GM12873 (cell line): ENCODE measurements around the gene NR2E1.

Experiments
- CTCF ChIP-seq: IDR thresholded peaks from 2 replicates; pipeline ENCODE4 v1.5.1; 2012; ENCODE audit warnings: low read depth, mild to moderate bottlenecking, moderate library complexity, low read length, control low read depth; ENCODE audit not compliant: insufficient read depth; ENCODE audit errors: missing control alignments

NR2E1 gene

GRCh38 chr6:108132863-108133262, 33.0 kb upstream of the NR2E1 start:
- no peak for TF ChIP-seq CTCF

- TF ChIP-seq CTCF, result no peak
Measured at GRCh38 chr6:108133594-108134179, 32.1 kb upstream of the NR2E1 start.

- no peak for TF ChIP-seq CTCF
Measured at GRCh38 chr6:108134213-108134970, 31.4 kb upstream of the NR2E1 start.

- no peak for TF ChIP-seq CTCF
Measured at GRCh38 chr6:108142240-108142639, 23.6 kb upstream of the NR2E1 start.

- TF ChIP-seq CTCF, result no peak
Measured at GRCh38 chr6:108145639-108146038, 20.2 kb upstream of the NR2E1 start.

GRCh38 chr6:108152446-108152845, 13.4 kb upstream of the NR2E1 start:
- TF ChIP-seq CTCF, result no peak

- TF ChIP-seq CTCF, result no peak
Measured at GRCh38 chr6:108156180-108156937, 9.5 kb upstream of the NR2E1 start.
